ENCODE data around the gene PRDM16. TPM values are rescaled to one million over a fixed set of nuclear protein-coding genes. Genes with fewer than 3 reads are reported as not detected.

PRDM16 gene
- total and polyA plus RNA-seq, 2 of the 13 experiments (the other 11 are each of a cell fraction or from before 2014, with no cell fraction given): 0.15 to 0.81 TPM

DNA sequence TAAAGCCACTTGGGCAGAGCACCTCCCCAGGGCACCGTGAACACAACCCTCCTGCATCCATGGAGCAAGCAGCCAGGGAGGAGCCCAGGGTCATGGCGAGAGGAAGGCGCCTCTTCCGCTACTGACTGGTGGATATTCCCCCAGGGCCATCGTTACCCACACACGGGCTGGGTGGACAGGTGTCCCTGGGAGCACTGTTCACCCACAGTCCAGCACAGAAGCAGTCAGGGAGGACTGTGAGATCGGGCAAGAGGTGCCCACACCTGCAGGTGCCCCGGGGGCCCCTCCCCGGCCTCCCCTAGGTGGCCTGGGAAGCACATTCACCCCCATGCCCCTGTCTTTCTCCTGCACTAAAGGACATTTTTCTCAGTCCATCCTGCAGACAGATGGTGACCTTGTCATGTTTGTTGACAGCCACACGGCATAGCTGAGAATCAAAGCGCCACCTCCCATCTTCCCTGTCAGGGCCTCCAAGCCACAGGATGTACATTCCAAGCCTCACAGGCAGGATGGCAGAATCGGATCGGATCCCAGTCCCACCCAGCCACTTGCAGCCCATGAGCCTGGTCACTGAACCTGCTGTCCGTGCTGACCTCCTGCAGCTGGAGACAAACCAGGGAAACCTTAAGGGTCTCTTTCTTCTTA is 160.2 kb downstream of the PRDM16 start (continued):
- TF ChIP-seq ZSCAN22 (CRISPR knock-in tag; IDR thresholded peaks at IDR 0.05) (no peak), NFKB2 (CRISPR knock-in tag; IDR thresholded peaks at IDR 0.05; ENCODE audit: borderline replicate concordance) (no peak), ZNF317 (CRISPR knock-in tag; IDR thresholded peaks at IDR 0.05) (no peak), ZNF34 (CRISPR knock-in tag; IDR thresholded peaks at IDR 0.05; ENCODE audit: borderline replicate concordance) (no peak), MTERF4 (CRISPR knock-in tag; IDR thresholded peaks at IDR 0.05) (0 out of 2 replicates have a peak, but pooled peaks have one; percentile 49), FOXA3 (CRISPR knock-in tag; IDR thresholded peaks at IDR 0.05) (peak; percentile 75), ZNF816 (CRISPR knock-in tag; IDR thresholded peaks at IDR 0.05; ENCODE audit: borderline replicate concordance) (no peak), CCAR2 (optimal IDR thresholded peaks at IDR 0.05; ENCODE audit: low read depth, low read length) (no peak), CHD2 (IDR thresholded peaks at IDR 0.05; ENCODE audit: low read depth, low read length) (no peak), RAD21 (CRISPR knock-in tag; IDR thresholded peaks at IDR 0.05) (no peak), IRF2 (CRISPR knock-in tag; IDR thresholded peaks at IDR 0.05) (no peak), TBX3 (IDR thresholded peaks at IDR 0.05; ENCODE audit: borderline replicate concordance) (no peak), XRCC5 (optimal IDR thresholded peaks at IDR 0.05; ENCODE audit: low read length) (no peak), NR2F6 (IDR thresholded peaks at IDR 0.05) (no peak), NR2F6 (CRISPR knock-in tag; IDR thresholded peaks at IDR 0.05) (peak; percentile 61; the same call in 1 of the 2 replicates), ZNF124 (CRISPR knock-in tag; IDR thresholded peaks at IDR 0.05) (no peak), MATR3 (CRISPR knock-in tag; IDR thresholded peaks at IDR 0.05) (no peak), EHMT2 (IDR thresholded peaks at IDR 0.05; ENCODE audit: borderline replicate concordance, low read depth, low read length) (no peak)
- TF ChIP-seq, protein P1, sequence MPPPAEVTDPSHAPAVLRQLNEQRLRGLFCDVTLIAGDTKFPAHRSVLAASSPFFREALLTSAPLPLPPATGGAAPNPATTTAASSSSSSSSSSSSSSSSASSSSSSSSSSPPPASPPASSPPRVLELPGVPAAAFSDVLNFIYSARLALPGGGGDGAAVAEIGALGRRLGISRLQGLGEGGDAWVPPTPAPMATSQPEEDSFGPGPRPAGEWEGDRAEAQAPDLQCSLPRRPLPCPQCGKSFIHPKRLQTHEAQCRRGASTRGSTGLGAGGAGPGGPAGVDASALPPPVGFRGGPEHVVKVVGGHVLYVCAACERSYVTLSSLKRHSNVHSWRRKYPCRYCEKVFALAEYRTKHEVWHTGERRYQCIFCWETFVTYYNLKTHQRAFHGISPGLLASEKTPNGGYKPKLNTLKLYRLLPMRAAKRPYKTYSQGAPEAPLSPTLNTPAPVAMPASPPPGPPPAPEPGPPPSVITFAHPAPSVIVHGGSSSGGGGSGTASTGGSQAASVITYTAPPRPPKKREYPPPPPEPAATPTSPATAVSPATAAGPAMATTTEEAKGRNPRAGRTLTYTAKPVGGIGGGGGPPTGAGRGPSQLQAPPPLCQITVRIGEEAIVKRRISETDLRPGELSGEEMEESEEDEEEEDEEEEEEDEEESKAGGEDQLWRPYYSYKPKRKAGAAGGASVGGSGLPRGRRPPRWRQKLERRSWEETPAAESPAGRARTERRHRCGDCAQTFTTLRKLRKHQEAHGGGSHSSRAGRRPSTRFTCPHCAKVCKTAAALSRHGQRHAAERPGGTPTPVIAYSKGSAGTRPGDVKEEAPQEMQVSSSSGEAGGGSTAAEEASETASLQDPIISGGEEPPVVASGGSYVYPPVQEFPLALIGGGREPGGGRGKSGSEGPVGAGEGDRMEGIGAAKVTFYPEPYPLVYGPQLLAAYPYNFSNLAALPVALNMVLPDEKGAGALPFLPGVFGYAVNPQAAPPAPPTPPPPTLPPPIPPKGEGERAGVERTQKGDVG (CRISPR knock-in tag; IDR thresholded peaks at IDR 0.05; ENCODE audit: borderline replicate concordance): peak; percentile 43; the same call in 1 of the 2 replicates
